ENCODE data around the gene L3MBTL4. TPM values are rescaled to one million over a fixed set of nuclear protein-coding genes. Genes with fewer than 3 reads are reported as not detected.

The L3MBTL4 gene
- total and polyA plus RNA-seq, 4 donors = 2.3 to 15.0 (median 5.0) TPM

DNA sequence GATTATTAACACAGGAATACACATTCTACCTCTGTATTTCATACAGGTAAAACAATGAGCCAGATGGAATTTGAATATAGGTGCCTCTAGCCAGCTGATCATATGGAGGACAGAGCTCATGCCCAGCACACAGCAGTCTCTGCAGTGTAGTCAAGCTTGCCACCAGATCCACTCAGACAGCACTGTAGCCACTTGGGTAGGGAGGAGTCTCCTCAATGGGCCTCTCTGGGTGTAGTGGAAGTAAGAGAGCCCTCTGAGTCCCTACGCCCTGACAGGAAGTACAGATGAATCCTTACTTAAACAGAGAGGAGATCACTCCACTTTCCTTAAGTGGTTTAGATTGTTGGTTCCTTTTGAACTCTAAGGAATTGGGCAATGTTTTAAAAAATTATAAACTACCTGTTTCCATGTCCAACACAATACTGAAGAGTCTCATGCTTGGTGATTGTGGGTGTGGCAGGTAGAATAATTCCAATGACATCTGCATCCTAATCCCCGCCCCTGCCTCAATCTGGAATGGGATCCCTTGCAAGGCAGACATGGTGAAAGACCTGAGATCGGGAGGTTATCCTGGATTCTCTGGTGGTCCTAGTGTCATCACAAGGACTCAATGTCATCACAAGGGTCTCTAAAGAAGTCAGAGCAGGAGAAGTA, 496.4 kb downstream of the L3MBTL4 start:
- WGBS = 93% methylated on average over 3 of the region's 3 CpGs
- TF ChIP-seq EGR1 (IDR thresholded peaks at IDR 0.05; ENCODE audit: low read depth in 2 of 2) (no peak), YY1 (IDR thresholded peaks at IDR 0.05) (no peak), REST (IDR thresholded peaks at IDR 0.05) (no peak), GABPA (IDR thresholded peaks at IDR 0.05 in 1 of 2, conservative IDR thresholded peaks at IDR 0.05 in 1 of 2) (no peak), RAD21 (IDR thresholded peaks at IDR 0.05) (no peak), FOXA2 (IDR thresholded peaks at IDR 0.05) (no peak), ATF3 (IDR thresholded peaks at IDR 0.05) (no peak), TAF1 (conservative IDR thresholded peaks at IDR 0.05) (no peak), CTCF (IDR thresholded peaks at IDR 0.05; ENCODE audit: low read depth, low read length, missing input control) (no peak), FOXA1 (IDR thresholded peaks at IDR 0.05) (no peak), NR2F2 (IDR thresholded peaks at IDR 0.05) (no peak), SP1 (IDR thresholded peaks at IDR 0.05) (no peak), JUND (IDR thresholded peaks at IDR 0.05) (no peak), HNF4G (IDR thresholded peaks at IDR 0.05) (no peak), RXRA (IDR thresholded peaks at IDR 0.05) (no peak), MAX (IDR thresholded peaks at IDR 0.05) (no peak), HNF4A (conservative IDR thresholded peaks at IDR 0.05) (no peak)
- TF ChIP-seq, protein P1, sequence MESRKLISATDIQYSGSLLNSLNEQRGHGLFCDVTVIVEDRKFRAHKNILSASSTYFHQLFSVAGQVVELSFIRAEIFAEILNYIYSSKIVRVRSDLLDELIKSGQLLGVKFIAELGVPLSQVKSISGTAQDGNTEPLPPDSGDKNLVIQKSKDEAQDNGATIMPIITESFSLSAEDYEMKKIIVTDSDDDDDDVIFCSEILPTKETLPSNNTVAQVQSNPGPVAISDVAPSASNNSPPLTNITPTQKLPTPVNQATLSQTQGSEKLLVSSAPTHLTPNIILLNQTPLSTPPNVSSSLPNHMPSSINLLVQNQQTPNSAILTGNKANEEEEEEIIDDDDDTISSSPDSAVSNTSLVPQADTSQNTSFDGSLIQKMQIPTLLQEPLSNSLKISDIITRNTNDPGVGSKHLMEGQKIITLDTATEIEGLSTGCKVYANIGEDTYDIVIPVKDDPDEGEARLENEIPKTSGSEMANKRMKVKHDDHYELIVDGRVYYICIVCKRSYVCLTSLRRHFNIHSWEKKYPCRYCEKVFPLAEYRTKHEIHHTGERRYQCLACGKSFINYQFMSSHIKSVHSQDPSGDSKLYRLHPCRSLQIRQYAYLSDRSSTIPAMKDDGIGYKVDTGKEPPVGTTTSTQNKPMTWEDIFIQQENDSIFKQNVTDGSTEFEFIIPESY (IDR thresholded peaks at IDR 0.05) = no peak
- Histone ChIP-seq H3K27me3 (ENCODE audit: control insufficient read depth in 4 of 4, insufficient read depth in 4 of 4, low read length in 3 of 4) (no peaks in the 10 kb centered on the region), H3K9ac (ENCODE audit: low read depth in 1 of 2, low read length in 2 of 2) (no peak overlapping the region), H3K27ac (ENCODE audit: low read depth in 1 of 2, low read length in 2 of 2) (no peak overlapping the region), H3K9me3 (ENCODE audit: control insufficient read depth in 4 of 4, low read length in 3 of 4) (no peaks in the 10 kb centered on the region), H3K4me3 (ENCODE audit: low read depth in 1 of 3, low read length in 3 of 3) (no peak overlapping the region), H3K36me3 (ENCODE audit: control insufficient read depth in 4 of 4, insufficient read depth in 3 of 4, low read depth in 1 of 4, low read length in 3 of 4) (no peaks in the 10 kb centered on the region), H3K4me1 (ENCODE audit: control insufficient read depth in 4 of 4, insufficient read depth in 4 of 4, low read length in 3 of 4) (no peaks in the 10 kb centered on the region)
- no peak for DNase-seq (ENCODE audit: low spot score)

All from liver (tissue), 9 donors.